ENCODE measurements around the gene CFC1.
"Not testable (repeated sequence)": the region's sequence is repeated elsewhere in the genome, so short reads cannot be mapped to it uniquely, and the experiment has no call there.

GRCh38 chr2:130542789-130543188, 56.6 kb downstream of the CFC1 start:
- TF ChIP-seq EZH2phosphoT487, CTCF, EZH2 (IDR thresholded peaks at IDR 0.05): not testable (repeated sequence)

Data from neural progenitor cell (in vitro differentiated cells).